SIG-M5 treated with dmso at 0.1 percent for 504 hours (cell line): ENCODE measurements around the gene SORCS2.
A peak's percentile ranks its signal among the peaks of the same experiment; 100 is the strongest.

Experiments
- DNase-seq: peaks from one replicate; lab custom pipeline; 2025; ENCODE audit not compliant: unreplicated experiment; lab: John Stamatoyannopoulos, UW

SORCS2 gene

DNA sequence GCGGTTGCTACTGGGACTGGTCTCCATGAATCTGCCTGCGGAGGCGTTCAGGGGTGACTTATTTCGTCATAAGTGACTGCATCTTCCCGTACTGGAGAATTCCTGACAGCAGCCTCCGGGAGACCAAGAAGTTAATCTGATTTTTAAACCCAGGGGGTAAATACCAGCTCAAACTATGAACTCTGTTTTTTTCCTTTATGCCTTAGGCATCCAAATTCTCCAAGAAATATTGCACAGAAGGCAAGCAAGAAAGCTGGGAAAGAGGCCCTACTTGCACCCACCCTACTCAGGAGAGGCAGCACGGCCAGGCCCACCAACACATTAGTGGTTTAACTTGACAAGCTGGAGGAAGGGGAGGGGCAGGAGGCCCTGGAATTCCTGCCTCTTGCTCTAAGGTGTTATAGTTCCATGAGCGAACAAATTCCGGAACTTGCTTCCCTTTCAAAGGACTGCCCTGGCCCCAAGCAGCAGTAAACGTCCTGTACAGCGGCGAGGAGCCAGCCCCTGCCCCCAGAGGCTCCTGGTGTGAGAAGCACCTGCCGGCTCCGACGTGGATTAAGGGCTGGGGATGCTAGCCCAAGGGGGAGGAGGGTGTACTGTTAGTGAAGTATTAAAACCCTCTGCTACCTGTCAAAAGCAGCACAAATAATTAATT is 570.2 kb downstream of the SORCS2 start:
- no peak for DNase-seq

DNA sequence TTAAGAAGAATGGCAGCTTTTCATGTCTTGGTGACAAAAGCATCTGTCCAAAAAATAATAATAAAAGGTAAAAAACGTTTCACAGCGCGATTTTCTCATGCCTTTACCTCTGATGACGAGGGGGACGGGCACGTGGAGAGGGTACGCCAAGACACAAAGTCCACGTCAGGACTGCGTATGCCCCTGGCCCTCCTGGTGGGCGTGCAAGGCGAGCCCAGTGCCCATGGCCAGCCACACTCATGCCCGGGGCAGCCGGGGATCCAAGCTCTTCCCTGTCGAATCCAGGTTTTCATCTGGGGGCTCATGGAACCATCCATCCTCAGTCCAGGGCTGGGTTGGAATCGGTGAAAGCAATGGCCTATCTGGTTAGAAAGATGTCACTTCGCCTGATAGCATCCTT is 570.8 kb downstream of the SORCS2 start:
- no peak for DNase-seq

DNA sequence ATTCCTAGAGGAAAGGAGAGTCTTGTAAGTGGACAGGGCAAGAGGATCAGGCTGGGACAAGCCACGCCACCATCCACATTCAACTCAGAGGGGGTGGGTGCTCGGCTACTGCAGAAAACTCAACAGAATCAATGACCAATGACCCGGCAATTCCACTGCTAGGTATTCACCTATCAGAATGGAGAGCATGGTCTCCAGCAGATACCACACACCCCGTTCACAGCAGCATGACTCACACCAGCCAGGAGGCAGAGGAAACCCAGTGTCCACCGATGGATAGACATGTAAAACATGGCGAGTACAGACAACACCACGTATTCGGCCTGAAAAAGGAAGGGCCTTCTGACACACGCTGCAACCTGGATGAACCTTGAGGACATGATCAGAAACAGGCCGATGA is 571.5 kb downstream of the SORCS2 start:
- no peak for DNase-seq

DNA sequence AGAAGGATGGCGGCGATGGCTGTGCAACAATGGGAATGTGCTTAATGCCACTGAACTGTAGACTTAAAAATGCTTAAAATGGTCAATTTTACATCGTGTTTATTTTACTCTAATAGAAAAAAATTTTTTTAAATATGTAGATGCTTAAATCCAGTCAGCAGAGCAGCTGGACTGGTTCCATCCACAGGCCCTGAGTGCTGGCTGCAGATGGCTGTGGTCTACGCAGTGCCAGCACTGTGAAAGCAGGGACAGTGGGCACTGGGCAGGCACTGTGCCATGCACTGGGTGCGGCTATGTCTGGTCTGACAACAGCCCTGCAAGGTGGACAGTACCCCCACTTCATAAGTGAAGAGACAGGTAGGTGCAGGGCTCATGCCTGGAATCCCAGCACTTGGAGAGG is 572.1 kb downstream of the SORCS2 start:
- DNase-seq = no peak

DNA sequence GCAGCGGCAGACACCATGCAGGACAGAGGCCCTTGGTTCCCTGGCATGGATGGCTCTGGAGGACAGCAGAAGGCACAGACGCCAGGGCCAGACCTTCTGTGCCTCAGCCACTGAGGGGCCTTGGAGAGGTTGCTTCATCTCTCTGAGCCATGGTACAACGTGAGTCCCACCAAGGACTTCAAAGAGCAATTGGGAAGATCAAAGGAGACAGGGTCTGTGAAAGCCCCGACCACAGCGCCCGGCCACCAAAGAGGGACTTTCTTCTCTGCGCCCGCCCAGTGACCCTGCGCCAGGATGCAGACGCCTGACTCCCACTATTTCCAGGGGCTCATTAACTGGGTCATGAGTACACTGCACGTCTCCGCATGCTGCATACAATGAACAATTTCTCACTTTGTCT is 573.3 kb downstream of the SORCS2 start:
- DNase-seq = no peak

DNA sequence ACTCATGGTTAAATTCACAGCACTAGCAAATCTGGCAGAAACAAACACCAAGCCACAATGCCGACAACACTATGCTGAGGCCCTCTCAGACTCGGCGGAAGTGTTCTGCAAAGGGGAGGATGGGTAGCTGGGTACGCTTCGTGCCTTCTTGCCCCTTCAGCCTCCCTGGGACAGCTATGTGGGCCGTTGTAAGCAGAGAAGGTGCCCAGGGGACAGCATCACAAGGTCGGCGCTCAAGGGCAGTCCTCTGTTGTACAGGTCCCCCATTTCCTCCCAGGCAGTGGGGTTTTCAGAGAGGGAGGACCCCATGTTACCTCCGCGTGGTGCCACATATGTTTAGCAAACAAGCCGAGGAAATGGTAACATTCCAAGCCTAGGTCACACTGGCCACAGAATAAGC is 573.7 kb downstream of the SORCS2 start:
- no peak for DNase-seq

DNA sequence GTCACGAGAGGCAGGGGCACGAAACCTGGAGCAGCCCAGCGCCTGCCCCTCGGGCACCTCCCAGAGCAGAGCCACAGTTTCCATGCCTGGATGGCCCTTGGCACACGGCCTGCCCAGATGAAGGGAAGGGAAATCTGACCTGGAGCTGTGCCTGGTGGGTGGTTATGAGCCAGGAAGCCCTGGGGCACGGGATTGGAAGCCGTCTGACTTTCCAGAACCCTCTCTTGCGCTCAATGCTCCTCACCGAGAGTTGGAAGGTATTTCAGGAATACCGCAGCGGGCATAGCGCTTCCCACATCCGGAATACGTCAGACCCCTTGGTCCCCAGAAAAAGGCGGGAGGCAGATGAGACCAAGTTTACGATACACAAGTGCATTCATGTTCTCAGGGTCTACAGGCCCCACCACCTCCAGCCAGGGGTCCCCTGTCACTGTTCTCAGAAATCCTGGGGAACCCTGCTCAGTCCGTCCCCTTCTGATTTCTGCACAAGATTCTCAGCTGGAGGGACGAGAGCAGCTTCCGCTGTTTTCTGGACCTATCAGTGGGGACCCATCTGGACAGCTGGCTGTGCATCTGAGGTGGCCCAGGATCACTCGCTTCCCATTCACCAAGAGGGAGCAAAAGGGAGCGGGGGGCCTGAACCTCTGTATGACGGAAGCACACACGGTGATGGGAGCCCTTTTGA is 574.5 kb downstream of the SORCS2 start:
- no peak for DNase-seq

DNA sequence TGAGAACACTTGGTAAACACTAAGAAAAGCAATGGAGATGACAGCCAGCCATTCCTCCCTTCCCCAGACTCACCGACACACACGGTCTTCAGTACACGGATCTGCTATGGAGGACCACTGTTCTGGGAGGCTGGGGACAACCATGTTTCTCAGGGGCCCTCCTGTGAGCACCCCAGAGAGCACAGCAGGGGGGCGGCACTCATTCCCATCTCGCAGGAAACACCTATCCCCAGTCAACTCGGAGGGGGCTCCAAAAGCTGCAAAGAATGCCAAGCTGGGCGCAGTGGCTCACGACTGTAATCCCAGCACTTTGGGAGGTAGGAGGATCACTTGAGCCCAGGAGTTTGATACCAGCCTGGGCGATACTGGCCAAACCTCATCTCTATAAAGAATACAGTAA is 575.2 kb downstream of the SORCS2 start:
- DNase-seq = no peak

DNA sequence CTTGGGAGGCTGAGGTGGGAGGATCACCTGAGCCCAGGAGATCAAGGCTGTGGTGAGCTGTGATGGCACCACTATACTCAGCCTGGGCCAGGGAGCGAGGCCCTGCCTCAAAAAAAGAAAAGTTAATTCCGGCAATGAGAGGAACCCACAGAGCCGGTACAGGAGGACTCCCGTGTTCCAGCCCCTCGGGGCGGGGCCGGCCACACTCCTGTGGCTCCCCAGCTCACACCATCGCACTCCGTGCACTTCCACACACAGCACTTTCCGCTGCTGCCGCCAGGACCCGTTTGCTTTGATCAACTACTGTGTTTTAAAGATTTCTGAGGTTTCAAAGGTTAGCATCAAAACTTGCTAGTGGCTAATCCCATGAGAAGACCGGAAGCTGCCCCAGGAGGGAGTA is 575.6 kb downstream of the SORCS2 start:
- no peak for DNase-seq

DNA sequence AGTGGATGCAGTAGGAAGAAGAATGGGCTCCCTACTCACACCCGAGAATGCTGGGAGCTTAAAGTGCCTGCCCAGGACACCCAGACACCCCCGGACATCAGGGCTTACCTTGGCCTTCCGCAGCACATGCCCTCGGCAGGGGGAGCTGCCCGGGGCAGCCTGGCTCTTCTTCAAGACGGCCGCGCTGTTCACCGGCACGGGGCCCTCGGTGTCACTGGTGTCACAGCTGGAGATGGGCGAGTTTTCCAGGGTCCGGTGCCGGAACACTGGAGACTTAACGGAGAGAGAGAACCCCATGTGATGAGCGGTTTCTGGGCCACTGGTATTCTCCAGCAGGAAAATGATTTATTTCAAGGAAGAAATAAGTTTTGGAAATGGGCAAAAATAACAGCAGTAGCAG is 576.4 kb downstream of the SORCS2 start:
- no peak for DNase-seq

DNA sequence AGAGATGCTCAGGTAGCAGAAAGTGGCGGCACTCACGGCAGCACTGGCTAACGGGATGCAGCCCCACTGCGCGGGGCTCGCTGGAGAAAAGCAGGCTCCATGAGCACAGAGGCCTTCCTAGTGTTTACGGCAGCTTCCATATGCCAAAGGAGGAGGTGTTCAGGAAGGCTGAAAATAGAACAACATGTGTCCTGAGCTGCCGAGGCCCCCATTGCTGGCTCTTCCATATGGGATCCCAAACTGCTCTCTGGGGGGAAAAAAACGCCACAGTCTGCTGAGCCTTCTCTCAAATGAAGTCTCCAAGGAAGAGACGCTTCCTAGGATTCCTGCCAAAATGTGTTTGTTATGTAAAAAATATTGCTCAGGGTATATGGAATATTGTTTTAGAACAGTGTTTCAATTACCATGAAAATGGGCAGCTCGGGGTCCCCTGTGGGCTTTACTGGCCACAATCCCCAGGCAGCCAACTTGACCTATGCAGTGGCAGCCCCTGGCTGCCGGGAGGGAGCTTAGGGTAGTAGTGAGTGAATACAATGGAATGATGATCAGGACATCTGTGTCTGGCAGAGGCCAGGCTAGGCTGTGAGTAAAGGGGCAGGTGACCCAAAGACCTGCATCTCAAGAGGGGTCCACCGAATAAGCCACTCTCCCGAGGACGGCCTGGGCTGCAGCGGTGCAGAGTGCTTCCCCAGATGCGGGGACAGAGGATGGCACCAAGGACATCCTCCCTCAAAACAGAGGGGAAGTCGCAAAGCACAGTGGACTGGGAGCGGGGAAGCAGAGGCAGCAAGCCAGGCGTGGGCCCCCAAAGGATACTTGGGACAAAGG is 577.3 kb downstream of the SORCS2 start:
- DNase-seq = no peak

DNA sequence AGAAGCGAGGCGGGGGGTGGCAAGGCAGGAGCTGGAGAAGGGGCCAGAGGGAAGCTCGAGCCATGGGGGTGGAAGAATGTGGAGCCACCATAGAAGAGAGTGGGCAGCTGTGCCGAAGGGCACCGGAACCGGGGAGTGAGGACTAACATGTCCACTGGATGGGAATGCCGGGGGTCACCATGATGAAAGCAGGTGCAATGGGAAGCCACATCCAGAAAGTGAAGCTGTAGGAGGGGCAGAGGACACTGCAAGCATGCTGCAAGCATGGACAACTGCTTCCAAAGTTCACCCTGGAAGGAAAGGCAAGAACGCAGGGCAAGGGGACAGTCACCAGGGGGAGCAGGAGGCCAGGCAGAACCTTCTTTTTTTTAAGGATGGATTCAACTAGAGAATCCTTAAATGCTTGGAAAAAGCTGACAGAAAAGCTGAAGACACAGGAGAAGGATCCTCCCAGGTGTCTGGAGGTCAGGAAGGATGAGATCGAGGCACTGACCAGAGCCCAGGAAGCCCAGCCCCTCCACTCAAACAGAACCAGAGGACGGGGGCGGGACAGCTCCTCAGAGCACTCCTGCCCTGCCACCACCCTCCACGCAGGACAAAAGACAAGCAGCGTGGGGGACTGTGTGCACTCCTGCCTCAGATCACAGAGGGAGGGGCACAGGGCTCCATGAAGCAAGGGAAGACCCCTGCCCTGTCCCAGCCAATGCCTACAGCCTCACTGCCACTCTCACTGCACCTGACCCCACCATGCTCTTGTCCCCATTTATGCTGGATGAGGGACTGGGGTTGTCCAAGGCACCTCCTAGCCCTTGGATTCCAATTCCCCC is 578.1 kb downstream of the SORCS2 start:
- DNase-seq = peak; percentile 13

DNA sequence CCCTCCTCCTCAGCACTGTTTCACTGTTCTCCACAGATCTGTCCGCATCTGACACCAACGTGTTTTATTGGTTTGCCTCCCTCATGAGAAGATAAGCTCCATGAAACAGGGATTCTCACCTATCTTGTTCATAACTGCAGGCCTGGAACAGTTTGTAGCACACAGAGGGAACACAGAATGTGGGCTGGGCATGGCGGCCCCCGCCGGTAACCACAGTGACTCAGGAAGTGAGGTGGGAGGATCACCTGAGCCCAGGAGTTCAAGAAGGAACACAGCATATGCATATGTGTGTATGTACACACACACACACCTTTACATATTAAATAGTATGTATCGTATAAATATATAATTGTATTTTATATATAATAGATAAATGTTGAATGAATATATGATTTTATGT is 578.7 kb downstream of the SORCS2 start:
- no peak for DNase-seq

DNA sequence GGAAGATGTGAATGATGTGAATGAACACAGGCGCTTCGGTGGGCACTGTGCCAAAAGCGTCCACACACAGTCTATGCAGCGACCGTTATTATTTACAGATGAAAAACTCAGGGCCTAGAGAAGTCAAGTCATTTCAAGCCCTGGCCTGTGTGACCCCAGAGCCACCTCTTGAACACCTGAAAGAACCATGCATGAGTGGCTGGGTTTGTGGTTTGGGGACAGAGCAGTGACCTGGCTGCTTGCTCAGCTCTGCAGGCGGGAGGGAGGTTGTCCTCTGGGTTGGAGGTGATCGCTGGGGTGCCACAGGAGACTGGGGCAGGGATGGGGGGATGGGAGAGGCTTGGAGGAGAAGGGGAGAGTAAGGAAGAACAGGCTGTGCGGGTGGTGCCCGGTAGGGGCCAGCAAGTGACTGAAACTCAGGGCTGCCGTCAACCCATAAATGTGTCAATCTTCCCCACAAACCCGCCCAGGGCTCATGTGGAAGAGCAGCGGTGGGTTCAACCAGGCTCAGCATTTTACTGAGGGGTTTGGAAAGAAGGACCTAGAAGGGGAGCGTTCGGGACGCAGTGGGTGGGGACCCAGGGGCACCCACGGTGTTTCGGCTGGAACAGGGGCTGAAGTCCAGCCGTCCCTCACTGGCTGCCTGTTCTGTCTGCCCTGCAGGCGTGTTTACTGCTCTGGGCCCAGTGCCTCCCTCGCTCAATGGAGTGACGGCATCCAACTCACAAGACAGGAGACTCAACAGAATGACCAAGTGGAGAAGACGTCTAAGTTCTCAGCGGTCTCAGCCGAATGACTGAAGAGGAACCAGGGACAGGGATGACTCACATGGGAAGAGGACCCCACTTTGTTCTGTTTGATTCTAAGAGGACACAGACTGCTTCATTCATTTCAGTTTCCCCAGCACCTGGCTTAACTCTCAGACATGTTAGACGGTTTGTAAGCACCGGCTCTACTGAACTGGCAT is 579.5 kb downstream of the SORCS2 start:
- no peak for DNase-seq

DNA sequence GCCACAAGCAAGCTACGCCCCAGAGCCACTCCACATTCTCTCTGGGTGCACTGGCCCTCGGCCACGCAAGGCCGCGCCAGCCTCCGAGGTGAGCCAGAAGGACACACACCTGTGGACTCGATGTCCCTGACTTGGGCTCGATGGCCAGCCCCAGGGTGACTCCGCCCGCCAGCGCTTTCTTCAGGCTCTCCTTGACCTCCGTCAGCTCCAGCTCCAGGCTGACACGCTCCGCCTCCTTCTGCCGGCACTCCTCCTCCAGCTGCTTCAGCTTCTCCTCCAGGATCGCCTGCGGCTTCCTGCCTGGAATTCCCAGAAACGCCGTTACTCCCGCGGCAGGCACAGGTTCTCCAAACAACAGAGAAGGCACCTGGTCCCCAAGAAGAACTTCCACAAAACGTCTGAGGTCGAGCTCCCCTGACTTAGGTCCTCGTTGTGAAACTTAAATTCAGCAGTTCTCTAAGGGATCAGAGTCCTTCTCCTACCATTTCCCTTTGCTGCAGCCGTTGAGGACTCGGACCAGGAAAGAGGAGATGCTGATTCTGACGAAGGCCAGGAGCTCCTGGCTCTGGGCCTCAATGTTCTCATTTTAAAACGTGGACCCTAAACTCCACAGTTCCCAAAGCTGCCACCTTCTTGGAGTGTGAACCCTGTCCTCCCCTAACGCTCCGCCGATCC is 580.5 kb downstream of the SORCS2 start:
- DNase-seq = no peak

DNA sequence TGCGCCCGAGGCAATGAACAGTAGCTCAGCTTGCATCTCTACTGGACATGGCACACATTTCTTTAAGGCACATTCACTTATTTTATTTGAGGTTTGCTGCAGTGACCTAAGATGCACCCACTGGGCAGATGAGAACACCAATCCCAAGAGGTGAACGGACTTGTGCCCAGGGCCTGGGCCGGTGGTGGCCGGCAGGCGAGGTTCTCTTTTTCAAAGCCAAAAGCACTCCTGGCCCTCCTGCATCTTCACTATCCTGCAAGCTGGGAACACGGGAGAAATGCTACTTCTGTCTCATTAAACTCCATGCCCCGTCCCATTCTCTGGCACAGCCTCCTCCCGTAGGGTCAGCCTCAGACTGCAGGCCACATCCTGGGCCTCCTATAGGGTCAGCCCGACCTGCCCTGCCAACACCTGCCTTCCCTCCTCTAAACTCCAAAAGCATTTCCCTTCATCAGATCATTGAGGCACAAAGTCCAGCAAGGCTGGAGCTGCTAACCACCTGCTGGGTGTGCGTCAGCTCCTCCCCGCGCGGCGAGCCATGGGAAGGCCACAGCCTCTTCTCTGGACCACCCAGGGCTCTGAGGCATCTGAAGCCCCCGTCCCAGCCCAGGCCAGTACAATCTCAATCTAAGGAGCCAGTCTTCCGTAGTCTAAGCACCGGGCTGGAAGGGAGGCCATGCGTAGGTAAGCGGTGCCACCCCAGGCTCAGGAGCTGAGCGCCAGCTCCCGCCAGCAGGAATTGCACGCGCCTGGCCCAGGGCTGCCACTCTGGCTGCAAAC is 581.3 kb downstream of the SORCS2 start:
- no peak for DNase-seq

DNA sequence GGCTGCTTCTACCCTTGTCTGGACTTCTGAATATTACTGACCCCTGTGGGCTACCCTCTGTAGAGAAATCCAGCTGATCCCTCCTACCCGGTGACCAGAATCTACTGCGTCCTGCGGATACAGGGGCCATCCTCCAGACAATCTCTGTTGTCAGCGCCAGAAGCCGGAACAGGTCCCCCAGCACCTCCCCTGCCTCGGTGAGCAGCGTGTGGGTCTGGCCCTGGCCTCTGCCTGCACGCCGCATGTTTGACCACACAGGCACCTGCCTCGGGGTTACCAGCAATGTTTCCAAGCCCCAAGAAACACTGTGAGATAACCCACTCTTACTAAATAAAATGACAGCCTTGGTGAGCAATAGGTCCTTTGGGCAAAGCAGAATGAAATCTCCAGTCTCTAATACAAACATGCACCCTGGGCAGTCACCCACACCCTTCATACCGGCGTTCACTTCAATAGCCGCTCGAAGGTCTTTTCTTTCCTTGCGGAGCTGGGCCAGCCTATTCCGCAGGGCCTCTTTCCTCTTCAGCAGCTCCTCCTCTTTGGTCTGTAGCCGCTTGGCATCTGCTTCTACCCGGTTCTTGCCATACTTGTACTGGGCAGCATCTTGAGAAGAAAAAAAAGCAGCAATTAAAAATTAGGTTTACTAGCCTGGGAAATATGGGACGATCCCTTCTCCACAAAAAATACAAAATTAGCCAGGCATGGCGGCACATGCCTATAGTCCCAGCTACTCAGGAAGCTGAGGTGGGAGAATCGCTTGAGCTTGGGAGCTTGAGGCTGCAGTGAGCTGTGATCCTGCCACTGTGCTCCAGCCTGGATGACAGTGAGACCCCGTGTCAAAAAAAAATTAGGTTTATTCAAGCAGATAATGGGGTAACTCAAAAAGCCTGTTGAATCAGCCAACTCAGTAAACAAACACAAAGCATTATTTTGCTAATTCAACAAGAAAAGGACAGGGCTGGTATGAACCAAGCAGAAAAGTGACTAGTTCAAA is 582.3 kb downstream of the SORCS2 start:
- DNase-seq = no peak

DNA sequence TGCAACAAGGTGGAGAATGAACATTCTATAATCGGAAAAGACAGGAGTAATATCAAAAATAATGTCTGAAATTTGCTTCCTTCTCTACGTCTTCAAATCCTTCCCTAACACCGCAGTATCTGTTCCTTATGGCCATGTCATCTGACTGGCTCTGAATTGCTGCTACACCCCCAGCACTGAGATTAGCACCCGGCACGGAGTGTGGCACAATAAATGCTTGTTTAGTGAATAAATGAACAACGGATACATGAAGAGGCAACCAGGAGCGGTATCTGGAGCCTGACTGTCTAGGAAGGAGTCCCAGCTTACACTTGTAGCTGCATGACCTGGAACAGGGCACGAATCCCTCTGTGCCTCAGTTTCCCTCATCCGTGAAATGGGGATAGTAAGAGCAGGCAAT is 583.1 kb downstream of the SORCS2 start:
- DNase-seq = no peak
